Measurements from ENCODE around the gene SELENOO. TPM values are rescaled to one million over a fixed set of nuclear protein-coding genes. Genes with fewer than 3 reads are reported as not detected.
A peak's percentile ranks its signal among the peaks of the same experiment; 100 is the strongest.

SELENOO gene
- polyA plus RNA-seq, 1 experiment, result 6.8 TPM

GRCh38 chr22:50184004-50184901 lies 16.6 kb upstream of the SELENOO start:
- no peak overlapping the region for H3K27ac ChIP-seq (ENCODE audit: low read depth, low read length)
- ChIA-PET POLR2A (no interaction called here), CTCF (no interaction called here)
- DNase-seq (ENCODE audit: low read depth, low spot score), result no peak
- no peaks in the 10 kb centered on the region; the same call in 1 of the 2 replicates for H3K9me3 ChIP-seq (ENCODE audit: control insufficient read depth, insufficient read depth, low read length)
- H3K27me3 ChIP-seq (ENCODE audit: control insufficient read depth, insufficient read depth, low read length), result no peaks in the 10 kb centered on the region
- no peak overlapping the region for H3K4me3 ChIP-seq (ENCODE audit: low read depth, low read length)
- TF ChIP-seq CTCF (IDR thresholded peaks at IDR 0.05; ENCODE audit: low read depth, low read length), result no peak; the same call in 1 of the 2 replicates

GRCh38 chr22:50184902-50185374 lies 15.9 kb upstream of the SELENOO start:
- no peak for DNase-seq (ENCODE audit: low read depth, low spot score)
- Histone ChIP-seq H3K27me3 (ENCODE audit: control insufficient read depth, insufficient read depth, low read length) (no peaks in the 10 kb centered on the region), H3K9me3 (ENCODE audit: control insufficient read depth, insufficient read depth, low read length) (no peaks in the 10 kb centered on the region; the same call in 1 of the 2 replicates), H3K4me3 (ENCODE audit: low read depth, low read length) (peak overlapping the region; percentile 61), H3K27ac (ENCODE audit: low read depth, low read length) (no peak overlapping the region)
- no peak for TF ChIP-seq CTCF (IDR thresholded peaks at IDR 0.05; ENCODE audit: low read depth, low read length)
- POLR2A ChIA-PET, result interaction anchor here (0.6 kb wide), 1 partner anchor 249 kb away, joined by 3 read pairs; no protein-coding TSS in a partner anchor
- CTCF ChIA-PET, result no interaction called here

DNA sequence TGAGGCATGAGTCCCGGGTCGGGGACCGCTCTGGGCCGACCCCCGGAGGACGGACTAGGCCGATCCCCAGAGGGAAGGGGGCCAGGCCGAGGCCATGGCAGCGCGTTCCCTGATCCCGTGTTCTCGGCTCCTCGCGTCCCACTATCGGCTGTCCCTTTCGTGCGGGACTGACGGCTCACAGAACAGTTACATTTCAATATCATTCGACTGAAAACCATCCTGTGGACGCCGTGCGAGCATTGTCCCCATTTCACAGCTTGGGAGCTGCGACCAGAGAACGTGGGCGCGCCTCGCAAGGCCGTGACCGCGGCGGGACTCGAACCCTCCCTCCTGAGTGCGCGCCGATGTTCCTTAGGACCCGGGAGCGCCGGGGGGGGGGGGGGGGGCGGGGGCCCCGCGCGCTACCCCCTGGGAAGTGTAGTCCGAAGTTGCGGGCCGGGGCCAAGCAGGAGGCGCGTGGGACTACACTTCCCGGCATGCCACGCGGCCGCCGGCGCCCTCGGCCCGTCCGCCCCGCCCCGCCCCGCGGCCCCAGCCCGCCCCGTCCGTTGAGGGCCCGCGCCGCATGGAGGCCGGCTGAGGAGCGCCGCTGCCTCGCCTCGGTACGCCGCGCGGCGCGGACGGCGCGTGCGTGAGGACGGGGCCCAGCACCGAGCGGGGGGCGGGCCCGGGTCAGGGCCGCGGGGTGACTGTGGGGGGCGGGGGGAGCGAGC lies 15.3 kb upstream of the SELENOO start, which contains the start of gene TRABD:
TSS of gene TRABD (plus strand) at position 539 of the 713 bp plus-strand sequence. CDS start 7,148 bp downstream, outside the sequence.
- Histone ChIP-seq H3K27ac (ENCODE audit: low read depth, low read length) (no peak within 1 kb of the TSS), H3K4me3 (ENCODE audit: low read depth, low read length) (peak within 1 kb of the TSS; percentile 67), H3K9me3 (ENCODE audit: control insufficient read depth, insufficient read depth, low read length) (no peaks in the 10 kb centered on the region; the same call in 1 of the 2 replicates), H3K27me3 (ENCODE audit: control insufficient read depth, insufficient read depth, low read length) (no peaks in the 10 kb centered on the region)
- no peak for TF ChIP-seq CTCF (IDR thresholded peaks at IDR 0.05; ENCODE audit: low read depth, low read length)
- CTCF ChIA-PET, result no interaction called here
- peak; percentile 56 for DNase-seq (ENCODE audit: low read depth, low spot score)
- POLR2A ChIA-PET, result interaction anchor here (0.6 kb wide), 1 partner anchor 249 kb away, joined by 3 read pairs; no protein-coding TSS in a partner anchor

DNA sequence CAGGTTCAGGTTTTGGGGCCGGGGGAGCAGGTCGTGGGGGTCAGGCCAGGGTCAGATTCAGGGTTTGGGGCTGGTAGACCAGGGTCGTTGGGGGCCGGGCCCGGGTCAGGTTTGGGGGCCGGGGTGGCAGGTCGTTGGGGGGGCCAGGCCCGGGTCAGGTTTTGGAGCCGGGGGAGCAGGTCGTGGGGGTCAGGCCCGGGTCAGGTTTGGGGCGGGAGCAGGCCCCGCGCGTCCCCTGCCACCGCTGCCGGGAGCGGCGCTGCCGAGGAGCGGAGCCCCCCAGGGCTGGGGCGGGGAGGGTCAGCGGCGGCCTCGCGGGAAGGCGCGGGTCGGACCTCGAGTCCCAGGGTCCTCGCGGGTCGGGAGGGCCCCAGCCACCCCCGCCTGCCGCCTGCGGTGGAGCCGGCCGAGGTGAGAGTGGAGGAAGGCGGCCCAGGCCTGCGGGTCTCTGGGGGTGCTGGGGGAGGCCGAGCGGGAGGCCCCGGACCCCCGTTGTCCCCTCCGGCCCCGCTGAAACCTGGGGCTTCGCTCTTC lies 14.6 kb upstream of the SELENOO start:
- TF ChIP-seq CTCF (IDR thresholded peaks at IDR 0.05; ENCODE audit: low read depth, low read length), result no peak
- DNase-seq (ENCODE audit: low read depth, low spot score), result no peak
- Histone ChIP-seq H3K4me3 (ENCODE audit: low read depth, low read length) (peak overlapping the region; percentile 67), H3K27ac (ENCODE audit: low read depth, low read length) (no peak overlapping the region), H3K27me3 (ENCODE audit: control insufficient read depth, insufficient read depth, low read length) (no peaks in the 10 kb centered on the region), H3K9me3 (ENCODE audit: control insufficient read depth, insufficient read depth, low read length) (no peaks in the 10 kb centered on the region; the same call in 1 of the 2 replicates)
- ChIA-PET POLR2A (interaction anchor here (0.6 to 0.7 kb wide), 2 partner anchors 205 to 224 kb away, joined by 4 read pairs; no protein-coding TSS in a partner anchor), CTCF (interaction anchor here (0.7 kb wide), 1 partner anchor 38 kb away, joined by 3 read pairs; no protein-coding TSS in a partner anchor)

All from AG04450 (cell line).